ENCODE measurements around the gene TMEM161B.

GRCh38 chr5:88207575-88207974, 61.1 kb downstream of the TMEM161B start:
- TF ChIP-seq TCF12 (IDR thresholded peaks at IDR 0.05; ENCODE audit: low read depth) (no peak), TAF1 (IDR thresholded peaks at IDR 0.05; ENCODE audit: low read depth) (no peak), CREB1 (IDR thresholded peaks at IDR 0.05; ENCODE audit: low read depth) (no peak), CEBPB (IDR thresholded peaks at IDR 0.05) (no peak), EGR1 (IDR thresholded peaks at IDR 0.05) (no peak), REST (IDR thresholded peaks at IDR 0.05; ENCODE audit: low read depth) (no peak), EP300 (IDR thresholded peaks at IDR 0.05; ENCODE audit: borderline replicate concordance) (no peak), FOXM1 (IDR thresholded peaks at IDR 0.05; ENCODE audit: borderline replicate concordance, low read depth) (no peak), MAX (IDR thresholded peaks at IDR 0.05) (no peak), RAD21 (IDR thresholded peaks at IDR 0.05; ENCODE audit: low read depth) (no peak), USF1 (IDR thresholded peaks at IDR 0.05) (no peak), TEAD4 (IDR thresholded peaks at IDR 0.05) (no peak), NFIC (IDR thresholded peaks at IDR 0.05) (no peak), YY1 (IDR thresholded peaks at IDR 0.05; ENCODE audit: low read depth) (no peak)
